NCI-H2107 treated with DMSO at 0.1 percent for 48 hours (cell line): Measurements from ENCODE around the gene SP7.
"Not testable (repeated sequence)": the region's sequence is repeated elsewhere in the genome, so short reads cannot be mapped to it uniquely, and the experiment has no call there.

ENCODE experiments used
- DNase-seq: peaks from one replicate; lab custom pipeline; 2025; ENCODE audit not compliant: unreplicated experiment; lab: John Stamatoyannopoulos, UW

Gene SP7

DNA sequence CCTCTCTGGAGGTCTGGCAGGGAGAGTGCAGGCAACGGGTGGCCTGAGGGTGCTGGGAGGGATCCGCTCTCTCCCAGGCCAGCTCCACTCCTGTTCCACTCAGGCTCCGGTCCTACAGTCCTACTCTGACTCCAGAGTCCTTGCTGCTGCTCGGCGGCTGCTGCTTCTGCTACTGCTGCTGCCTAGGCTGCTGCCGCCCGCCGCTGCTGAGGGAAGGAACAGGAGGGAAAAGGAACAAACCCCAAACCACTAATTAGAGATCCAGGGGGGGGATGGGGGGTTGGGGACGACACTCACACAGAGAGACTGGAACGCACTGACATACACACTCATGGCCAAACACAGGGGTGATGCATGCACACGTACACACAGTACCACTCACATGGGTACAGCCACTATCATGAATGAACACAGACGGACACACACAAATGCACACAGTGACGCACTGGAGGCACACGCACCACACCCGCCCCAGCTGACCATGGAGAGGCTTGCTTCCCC, at the start of gene SP7:
TSS of gene SP7 (minus strand) at position 174 of the 501 bp plus-strand sequence. CDS start 708 bp downstream, outside the sequence.
- DNase-seq, result no peak

- DNase-seq, result no peak
Observed at GRCh38 chr12:53383258-53383657, 47.1 kb upstream of the SP7 start.

DNA sequence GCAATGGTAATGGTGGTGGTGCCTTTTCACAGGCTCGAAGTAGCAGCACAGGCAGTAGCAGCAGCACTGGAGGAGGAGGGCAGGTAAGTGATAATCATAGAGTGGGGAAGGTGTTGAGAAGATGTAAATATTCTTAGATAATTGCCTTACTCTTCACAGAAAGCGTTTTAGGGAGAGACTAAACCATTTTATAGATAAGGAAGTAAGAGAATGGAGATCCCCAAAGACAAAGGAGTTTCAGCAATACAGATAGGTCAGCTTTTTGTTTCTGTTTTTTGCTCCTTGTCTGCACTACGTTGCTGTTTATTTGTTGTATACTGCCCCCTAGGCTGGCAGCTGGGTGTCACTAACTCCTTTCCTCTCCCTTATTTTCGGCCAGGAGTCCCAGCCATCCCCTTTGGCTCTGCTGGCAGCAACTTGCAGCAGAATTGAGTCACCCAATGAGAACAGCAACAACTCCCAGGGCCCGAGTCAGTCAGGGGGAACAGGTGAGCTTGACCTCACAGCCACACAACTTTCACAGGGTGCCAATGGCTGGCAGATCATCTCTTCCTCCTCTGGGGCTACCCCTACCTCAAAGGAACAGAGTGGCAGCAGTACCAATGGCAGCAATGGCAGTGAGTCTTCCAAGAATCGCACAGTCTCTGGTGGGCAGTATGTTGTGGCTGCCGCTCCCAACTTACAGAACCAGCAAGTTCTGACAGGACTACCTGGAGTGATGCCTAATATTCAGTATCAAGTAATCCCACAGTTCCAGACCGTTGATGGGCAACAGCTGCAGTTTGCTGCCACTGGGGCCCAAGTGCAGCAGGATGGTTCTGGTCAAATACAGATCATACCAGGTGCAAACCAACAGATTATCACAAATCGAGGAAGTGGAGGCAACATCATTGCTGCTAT, 45.8 kb upstream of the SP7 start:
- no peak for DNase-seq

GRCh38 chr12:53380794-53381730, 44.9 kb upstream of the SP7 start:
- no peak for DNase-seq

GRCh38 chr12:53380104-53380793, 44.1 kb upstream of the SP7 start, which contains the start of gene SP1:
Gene SP1, plus strand, starts transcription at chr12:53380176. Its CDS starts 116 bp downstream, at chr12:53380292.
- peak; percentile 76 for DNase-seq

DNA sequence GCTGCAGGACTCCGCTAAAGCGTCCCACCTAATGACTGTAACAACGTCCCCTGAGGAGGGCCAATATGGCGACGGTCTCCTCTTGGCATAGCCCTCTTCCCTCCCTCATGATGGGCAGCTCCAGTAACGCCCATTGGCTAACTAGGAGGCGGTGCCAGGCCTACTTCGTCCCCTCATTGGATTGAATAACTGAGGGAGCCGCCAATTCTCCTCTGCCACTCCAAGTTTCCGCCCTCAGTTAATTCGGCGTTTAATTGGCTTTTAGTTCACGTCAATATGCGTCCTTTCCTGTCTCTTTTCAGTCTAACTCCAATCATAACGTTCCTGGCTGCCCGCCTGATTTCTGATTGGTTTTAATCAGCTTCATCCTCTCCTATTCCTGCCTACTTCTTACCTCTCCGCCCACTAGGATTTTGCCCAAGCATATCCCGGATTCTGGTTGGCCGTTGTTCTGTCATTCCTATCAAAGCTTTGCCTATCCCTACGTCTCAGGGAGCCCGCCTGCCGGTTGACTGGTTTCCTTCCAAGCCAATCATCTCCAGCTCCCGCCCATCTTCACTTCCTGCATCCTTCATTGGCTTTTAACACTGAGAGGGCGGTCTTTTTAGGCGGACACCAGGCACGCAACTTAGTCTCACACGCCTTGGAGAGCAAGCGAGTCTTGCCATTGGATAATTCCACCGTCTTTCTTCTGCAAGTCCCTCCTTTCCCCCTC, 43.4 kb upstream of the SP7 start:
- DNase-seq, result peak; percentile 100

DNA sequence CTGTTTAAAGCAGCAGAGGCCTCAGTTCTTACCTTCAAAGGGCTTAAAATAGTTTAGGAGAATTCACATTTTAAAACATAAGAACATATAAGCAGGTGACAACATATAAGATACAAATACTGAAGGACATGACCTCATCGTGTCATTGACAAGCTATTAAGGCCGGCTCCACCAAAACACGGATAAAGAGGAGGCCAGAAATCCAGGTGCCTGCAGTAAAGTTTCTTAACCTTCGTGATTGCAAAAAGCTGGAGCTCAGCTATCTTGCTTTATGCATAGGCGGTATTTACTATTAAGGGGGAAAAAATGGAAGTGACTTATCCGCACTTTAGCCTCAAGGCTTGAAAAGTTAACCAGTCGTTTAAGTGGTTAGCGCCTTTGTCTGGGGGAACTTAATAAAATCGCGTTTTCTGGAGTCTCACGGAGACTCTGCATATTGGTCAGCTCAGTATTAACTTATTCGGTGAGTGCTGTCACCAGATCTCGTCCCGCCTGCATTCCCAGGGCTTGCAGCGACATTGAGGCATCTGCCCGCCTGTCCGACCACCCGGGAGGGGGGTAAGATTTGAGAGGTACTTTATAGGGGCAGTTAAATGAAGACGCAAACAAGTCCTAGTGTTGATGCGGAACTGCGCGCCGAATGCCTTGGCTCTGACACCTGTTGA, 42.7 kb upstream of the SP7 start:
- DNase-seq, result peak; percentile 34

- DNase-seq, result no peak
Observed at GRCh38 chr12:53378222-53378621, 42.1 kb upstream of the SP7 start.

DNA sequence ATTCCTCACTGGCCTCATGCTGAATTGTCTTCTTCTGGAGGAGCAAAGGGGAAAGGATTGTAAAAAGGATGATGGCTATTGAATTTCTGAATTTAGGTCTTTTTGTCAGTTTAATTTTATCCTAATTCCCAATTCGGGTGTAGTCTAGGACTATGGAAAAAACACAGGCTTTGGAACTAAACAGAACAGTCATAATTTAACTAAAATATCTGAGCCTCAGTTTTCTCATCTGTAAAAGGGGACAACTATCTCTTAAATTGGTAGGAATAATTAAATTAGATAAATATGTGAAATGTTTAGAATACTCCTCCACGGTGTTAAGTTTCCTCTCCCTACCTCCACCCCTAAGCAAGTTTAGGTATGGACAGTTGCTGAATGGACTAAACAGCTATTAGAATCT, 40.6 kb upstream of the SP7 start:
- no peak for DNase-seq

DNA sequence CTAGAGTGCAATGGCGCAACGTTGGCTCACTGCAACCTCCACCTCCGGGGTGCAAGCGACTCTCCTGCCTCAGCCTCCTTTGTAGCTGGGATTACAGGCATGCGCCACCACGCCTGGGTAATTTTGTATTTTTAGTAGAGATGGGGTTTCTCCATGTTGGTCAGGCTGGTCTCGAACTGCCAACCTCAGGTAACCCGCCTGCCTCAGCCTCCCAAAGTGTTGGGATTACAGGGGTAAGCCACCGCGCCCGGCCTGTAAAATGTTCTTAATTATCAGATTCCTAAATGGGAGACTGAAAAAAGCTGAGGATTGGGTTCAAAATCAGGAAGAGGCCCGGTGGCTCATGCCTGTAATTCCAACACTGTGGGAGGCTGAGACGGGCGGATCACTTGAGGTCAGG, 38.1 kb upstream of the SP7 start:
- DNase-seq, result not testable (repeated sequence)

DNA sequence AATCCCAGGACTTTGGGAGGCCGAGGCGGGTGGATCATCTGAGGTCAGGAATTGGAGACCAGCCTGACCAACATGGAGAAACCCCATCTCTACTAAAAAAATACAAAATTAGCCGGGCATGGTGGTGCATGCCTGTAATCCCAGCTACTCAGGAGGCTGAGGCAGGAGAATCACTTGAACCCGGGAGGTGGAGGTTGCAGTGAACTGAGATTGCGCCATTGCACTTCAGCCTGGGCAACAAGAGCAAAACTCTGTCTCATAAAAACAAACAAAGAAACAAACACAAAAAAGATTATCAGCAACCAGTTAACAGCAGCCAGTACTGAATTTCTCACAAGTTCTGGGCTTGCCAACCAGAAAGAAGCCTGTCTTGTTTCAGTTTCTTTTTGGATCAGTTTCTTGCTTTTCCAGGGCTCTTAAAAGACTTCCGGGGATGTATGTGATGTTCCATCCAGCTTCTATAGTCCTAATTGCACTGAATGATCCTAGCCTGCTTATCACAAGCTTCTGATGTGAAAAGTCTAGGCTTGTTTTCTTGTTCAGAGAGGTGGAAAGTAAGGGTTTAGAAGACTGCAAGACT, 37.5 kb upstream of the SP7 start:
- not testable (repeated sequence) for DNase-seq

DNA sequence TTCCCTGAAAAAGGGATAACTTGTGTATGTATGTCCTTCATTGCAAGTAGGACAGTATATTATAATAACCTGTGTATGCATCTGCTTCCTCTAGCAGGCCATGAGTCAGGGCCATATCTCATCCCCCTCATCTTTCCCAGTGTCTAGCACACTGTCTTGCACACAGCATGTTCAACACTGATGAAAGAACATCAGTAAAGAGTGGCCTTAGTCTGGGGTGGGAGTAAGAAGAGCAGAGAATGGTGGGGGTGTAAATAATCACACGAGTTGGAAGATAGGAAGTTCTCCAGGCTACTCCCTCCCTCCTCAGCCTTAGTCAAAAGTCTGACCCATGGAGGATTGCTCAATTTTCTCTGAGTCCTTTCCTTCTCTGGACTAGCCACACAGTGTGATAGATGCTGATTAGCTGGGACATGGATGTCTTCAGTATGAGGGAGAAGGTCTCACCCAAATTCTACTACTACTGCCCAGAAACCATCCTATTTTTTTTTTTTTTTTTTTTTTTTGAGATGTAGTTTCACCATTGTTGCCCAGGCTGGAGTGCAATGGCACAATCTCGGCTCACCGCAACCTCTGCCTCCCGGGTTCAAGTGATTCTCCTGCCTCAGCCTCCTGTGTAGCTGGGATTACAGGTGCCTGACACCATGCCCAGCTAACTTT, 29.2 kb upstream of the SP7 start:
- no peak for DNase-seq

- DNase-seq, result not testable (repeated sequence)
Observed at GRCh38 chr12:53361638-53362037, 25.5 kb upstream of the SP7 start.

GRCh38 chr12:53358836-53359419, 22.8 kb upstream of the SP7 start:
- DNase-seq, result no peak

DNA sequence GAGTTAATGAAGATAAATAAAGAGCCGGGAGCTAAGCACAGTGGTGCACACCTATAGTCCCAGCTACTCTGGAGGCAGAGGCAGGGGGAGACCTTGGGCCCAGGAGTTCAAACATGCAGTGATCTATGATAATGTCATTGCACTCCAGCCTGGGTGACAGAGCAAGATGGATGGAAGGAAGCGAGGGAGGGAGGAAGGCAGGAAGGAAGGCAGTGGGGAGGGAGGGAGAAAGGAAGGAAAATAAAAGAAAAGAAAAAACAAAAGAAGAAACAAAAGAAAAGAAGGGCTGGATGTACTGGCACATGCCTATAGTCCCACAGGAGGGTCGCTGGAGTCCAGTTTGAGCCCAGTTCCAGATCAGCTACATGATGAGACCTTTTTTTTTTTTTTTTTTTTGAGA, 19.0 kb upstream of the SP7 start:
- no peak for DNase-seq

DNA sequence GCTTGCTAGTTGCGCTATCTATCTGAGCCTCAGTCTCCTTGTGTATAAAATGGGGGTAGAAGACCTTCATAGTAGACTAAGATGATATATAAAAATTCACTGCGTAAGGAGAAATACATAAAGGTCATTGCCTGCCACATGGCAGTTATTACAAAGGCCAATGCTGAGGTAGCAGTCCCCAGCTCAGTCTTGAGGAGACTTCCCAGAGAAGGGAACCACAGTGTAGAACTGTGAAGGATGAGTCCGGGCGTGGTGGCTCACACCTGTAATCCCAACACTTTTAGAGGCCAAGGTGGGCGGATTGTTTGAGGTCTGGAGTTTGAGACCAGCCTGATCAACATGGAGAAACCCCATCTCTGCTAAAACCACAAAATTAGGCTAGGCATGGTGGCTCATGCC, 17.1 kb upstream of the SP7 start:
- no peak for DNase-seq

- peak; percentile 74 for DNase-seq
Observed at GRCh38 chr12:53352331-53353256, 16.4 kb upstream of the SP7 start.
